Central memory CD8-positive, alpha-beta T cell (primary cell): ENCODE data around the gene KNSTRN.

Experiments
- ATAC-seq: fragments of 150-1000 bp; cut with Tn5 transposase; replicated peaks from 2 replicates; pipeline ENCODE4 v1.10.0; 2022; ENCODE audit warnings: mild to moderate bottlenecking, moderate FRiP score, moderate number of reproducible peaks; ENCODE audit not compliant: poor library complexity, severe bottlenecking; ENCODE audit errors: extremely low read depth
- DNase-seq, 2 donors: peaks; one replicate each; pipeline ENCODE4 v3.0.0; 2021; ENCODE audit warnings: low spot score in 2 of 2
- H3K27ac Mint-ChIP-seq: one replicate; pipeline ENCODE4 v1.8.0; 2022; ENCODE audit warnings: low read depth, mild to moderate bottlenecking, moderate library complexity, mixed read lengths
- H3K27me3 Mint-ChIP-seq: one replicate; pipeline ENCODE4 v1.8.0; 2022; ENCODE audit warnings: mixed read lengths
- H3K36me3 Mint-ChIP-seq: one replicate; pipeline ENCODE4 v1.8.0; 2022; ENCODE audit warnings: mild to moderate bottlenecking, moderate library complexity, mixed read lengths; ENCODE audit not compliant: insufficient read depth
- H3K4me1 Mint-ChIP-seq: one replicate; pipeline ENCODE4 v1.8.0; 2022; ENCODE audit warnings: mixed read lengths
- H3K4me3 Mint-ChIP-seq: one replicate; pipeline ENCODE4 v1.8.0; 2022; ENCODE audit warnings: mild to moderate bottlenecking, moderate library complexity, mixed read lengths
- H3K9me3 Mint-ChIP-seq: one replicate; pipeline ENCODE4 v1.8.0; 2022; ENCODE audit warnings: mixed read lengths

The KNSTRN gene

GRCh38 chr15:40439461-40439959 is 57.0 kb downstream of the KNSTRN start:
- H3K4me3 Mint-ChIP-seq = peak overlapping the region; percentile 90
- DNase-seq = no peak
- H3K27me3 Mint-ChIP-seq = peaks cover 36% of the 10 kb centered on the region
- no peaks in the 10 kb centered on the region for H3K9me3 Mint-ChIP-seq
- peak overlapping the region; percentile 88 for H3K27ac Mint-ChIP-seq
- ATAC-seq = no peak
- peaks cover 9% of the 10 kb centered on the region for H3K36me3 Mint-ChIP-seq
- H3K4me1 Mint-ChIP-seq = peaks cover 73% of the 10 kb centered on the region

GRCh38 chr15:40439960-40440742 is 57.6 kb downstream of the KNSTRN start:
- Mint-ChIP-seq H3K27ac (peak overlapping the region; percentile 88), H3K27me3 (peaks cover 36% of the 10 kb centered on the region), H3K4me1 (peaks cover 77% of the 10 kb centered on the region), H3K36me3 (peaks cover 9% of the 10 kb centered on the region), H3K9me3 (no peaks in the 10 kb centered on the region), H3K4me3 (peak overlapping the region; percentile 90)
- ATAC-seq = peak; percentile 7
- no peak for DNase-seq

GRCh38 chr15:40440743-40441564 is 58.4 kb downstream of the KNSTRN start, which contains the start of gene BAHD1:
TSS of gene BAHD1 (plus strand) at chr15:40440953. CDS start at chr15:40458465, 17,512 bp downstream.
- H3K27ac Mint-ChIP-seq = peak within 1 kb of the TSS; percentile 88
- DNase-seq (peak; percentile 85 to 86), ATAC-seq (peak; percentile 76)
- peak within 1 kb of the TSS; percentile 90 for H3K4me3 Mint-ChIP-seq
- H3K4me1 Mint-ChIP-seq = peaks cover 77% of the 10 kb centered on the region
- peaks cover 9% of the 10 kb centered on the region for H3K36me3 Mint-ChIP-seq
- H3K27me3 Mint-ChIP-seq = peaks cover 29% of the 10 kb centered on the region
- no peaks in the 10 kb centered on the region for H3K9me3 Mint-ChIP-seq

GRCh38 chr15:40441565-40442531 is 59.3 kb downstream of the KNSTRN start:
- Mint-ChIP-seq H3K9me3 (no peaks in the 10 kb centered on the region), H3K4me3 (peak overlapping the region; percentile 83), H3K27me3 (peaks cover 21% of the 10 kb centered on the region), H3K36me3 (peaks cover 8% of the 10 kb centered on the region), H3K27ac (no peak overlapping the region), H3K4me1 (peaks cover 71% of the 10 kb centered on the region)
- ATAC-seq (no peak), DNase-seq (no peak)

- peaks cover 60% of the 10 kb centered on the region for H3K4me1 Mint-ChIP-seq
- H3K9me3 Mint-ChIP-seq = no peaks in the 10 kb centered on the region
- no peak overlapping the region for H3K27ac Mint-ChIP-seq
- DNase-seq = no peak
- no peak for ATAC-seq
- H3K4me3 Mint-ChIP-seq = peak overlapping the region; percentile 83
- peaks cover 8% of the 10 kb centered on the region for H3K36me3 Mint-ChIP-seq
- peaks cover 7% of the 10 kb centered on the region for H3K27me3 Mint-ChIP-seq
These were observed 60.7 kb downstream of the KNSTRN start for GRCh38 chr15:40443255-40443654.

- H3K4me3 Mint-ChIP-seq = peak overlapping the region; percentile 83
- DNase-seq (no peak), ATAC-seq (no peak)
- H3K4me1 Mint-ChIP-seq = peaks cover 54% of the 10 kb centered on the region
- peaks cover 1% of the 10 kb centered on the region for H3K27me3 Mint-ChIP-seq
- H3K9me3 Mint-ChIP-seq = no peaks in the 10 kb centered on the region
- no peak overlapping the region for H3K27ac Mint-ChIP-seq
- H3K36me3 Mint-ChIP-seq = peaks cover 9% of the 10 kb centered on the region
These were observed 61.3 kb downstream of the KNSTRN start for GRCh38 chr15:40443846-40444245.
